SK-N-MC (cell line): ENCODE results near the gene LYSMD4.

Source experiments
- EZH2 ChIP-seq: fragments of 200-600 bp; sonication (generic); IDR thresholded peaks from one replicate; pipeline ENCODE4 v1.6.1; 2017; ENCODE audit warnings: antibody characterized with exemption
- FOXP2 ChIP-seq: optimal IDR thresholded peaks from 2 replicates; pipeline ENCODE3; 2011; ENCODE audit warnings: mild to moderate bottlenecking, moderate library complexity; ENCODE audit not compliant: insufficient read depth; ENCODE audit errors: extremely low read length, control extremely low read depth
- POLR2AphosphoS5 ChIP-seq: IDR thresholded peaks from 2 replicates; pipeline ENCODE4 v1.6.1; 2012; ENCODE audit warnings: mild to moderate bottlenecking, low read depth, low read length, borderline replicate concordance

DNA sequence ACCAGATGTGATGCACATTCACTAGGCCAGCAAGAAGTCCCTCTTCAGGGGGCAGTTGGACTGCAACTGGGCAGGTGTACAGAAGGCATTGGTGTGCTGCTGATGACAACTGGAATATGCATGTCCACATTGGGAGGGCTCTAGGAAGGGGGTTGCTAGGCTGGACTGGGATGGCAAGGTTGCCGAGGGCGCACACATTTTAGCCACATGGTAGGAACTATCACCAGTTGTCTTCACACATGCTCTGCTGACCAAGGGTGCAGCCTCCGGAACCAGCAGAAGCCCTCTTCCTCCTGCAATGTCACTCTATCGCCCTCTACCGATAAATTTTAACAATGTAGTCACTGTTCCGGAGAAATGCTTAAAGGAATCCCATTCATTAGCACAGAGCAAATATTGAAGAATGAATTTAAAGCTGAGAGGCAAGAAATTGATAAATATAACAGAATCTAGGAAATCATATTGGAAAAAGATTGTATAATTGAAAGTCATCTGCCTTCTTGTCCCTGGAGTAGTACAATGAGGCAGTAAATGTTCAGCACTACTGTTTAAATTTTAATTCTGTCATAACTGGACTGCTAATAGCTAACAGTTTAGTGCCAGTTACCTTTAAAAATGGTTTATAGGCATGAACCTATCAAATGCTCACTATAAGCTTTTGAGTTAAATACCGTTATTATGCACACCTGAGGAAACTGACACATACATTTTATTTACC lies 22.6 kb upstream of the LYSMD4 start:
- TF ChIP-seq POLR2AphosphoS5 (no peak), EZH2 (no peak), FOXP2 (no peak)
